HG03378 (cell line): ENCODE results near the gene HSPD1.
"Not testable (repeated sequence)": the region's sequence is repeated elsewhere in the genome, so short reads cannot be mapped to it uniquely, and the experiment has no call there.

Experiments
- ATAC-seq: cut with Tn5 transposase; IDR thresholded peaks from one replicate; pipeline ENCODE4 v1.9.1; 2021; ENCODE audit warnings: mild to moderate bottlenecking, moderate library complexity; ENCODE audit not compliant: unreplicated experiment

Gene HSPD1

GRCh38 chr2:197498235-197498936 is 1.3 kb downstream of the HSPD1 start:
- no peak for ATAC-seq

- no peak for ATAC-seq
Measured at GRCh38 chr2:197497326-197497725, 2.3 kb downstream of the HSPD1 start.

DNA sequence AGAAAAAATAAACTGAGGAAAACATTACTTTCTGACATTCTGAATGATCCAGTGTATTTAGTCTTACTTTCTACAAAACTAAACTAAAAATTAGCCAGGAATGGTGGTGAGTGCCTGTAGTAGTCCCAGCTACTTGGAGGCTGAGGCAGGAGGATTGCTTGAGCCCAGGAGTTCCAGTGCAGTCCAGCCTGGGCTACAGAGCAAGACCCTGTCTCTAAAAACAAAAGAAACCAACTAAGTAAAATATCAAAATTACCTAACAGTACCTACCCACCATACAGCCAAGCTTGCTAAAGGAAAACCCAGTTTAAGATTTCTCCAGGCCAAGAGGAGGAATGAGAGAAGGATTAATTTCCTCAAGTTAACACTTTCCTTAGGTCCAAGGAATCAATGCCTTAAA is 2.9 kb downstream of the HSPD1 start:
- ATAC-seq: no peak

DNA sequence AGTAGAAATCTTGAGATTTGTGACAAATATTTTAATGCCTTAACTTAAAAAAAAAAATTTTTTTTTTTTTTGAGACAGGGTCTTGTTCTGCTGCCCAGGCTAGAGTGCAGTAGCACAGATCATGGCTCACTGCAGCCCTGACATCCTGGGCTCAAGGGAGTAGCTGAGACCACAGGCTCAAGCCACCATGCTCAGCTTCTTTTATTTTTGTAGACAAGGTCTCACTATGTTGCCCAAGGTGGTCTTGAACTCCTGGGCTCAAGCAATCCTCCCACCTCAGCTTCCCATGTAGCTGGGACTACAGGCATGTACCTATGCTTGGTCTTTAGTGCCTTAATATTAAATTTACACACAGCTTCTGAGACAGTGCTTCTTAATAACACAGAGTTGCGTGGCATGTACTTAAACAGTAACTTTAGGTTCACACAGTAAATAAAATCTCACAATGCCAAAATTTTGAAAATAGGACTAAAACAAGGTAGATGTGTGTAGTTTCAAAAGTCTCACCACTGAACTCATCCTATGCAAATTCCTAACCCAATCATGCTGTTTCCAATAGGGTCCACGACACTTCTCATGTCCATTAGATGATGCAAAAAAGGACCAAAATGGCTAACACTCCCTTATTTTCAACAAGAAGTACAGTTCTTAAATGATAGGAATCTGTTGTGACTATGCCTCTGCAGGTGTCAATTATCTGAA is 4.1 kb downstream of the HSPD1 start:
- no peak for ATAC-seq

DNA sequence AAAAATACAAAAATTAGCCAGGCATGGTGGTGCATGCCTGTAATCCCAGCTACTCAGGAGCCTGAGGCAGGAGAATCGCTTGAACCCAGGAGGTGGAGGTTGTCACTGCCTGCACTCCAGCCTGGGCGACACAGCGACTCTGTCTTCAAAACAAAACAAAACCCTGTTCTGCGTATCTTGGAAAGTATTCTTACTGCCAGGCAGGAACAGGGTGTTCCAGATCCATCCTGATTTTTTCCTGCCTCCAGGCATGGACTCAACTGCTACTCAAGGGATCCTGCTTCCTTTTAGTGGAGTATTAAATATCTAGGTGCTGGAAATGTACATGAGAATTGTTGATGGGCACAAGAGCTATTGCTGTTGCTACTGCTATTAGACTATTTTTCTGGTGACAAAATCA is 12.3 kb downstream of the HSPD1 start:
- no peak for ATAC-seq

- ATAC-seq: no peak
Measured at GRCh38 chr2:197486175-197486574, 13.5 kb downstream of the HSPD1 start.

DNA sequence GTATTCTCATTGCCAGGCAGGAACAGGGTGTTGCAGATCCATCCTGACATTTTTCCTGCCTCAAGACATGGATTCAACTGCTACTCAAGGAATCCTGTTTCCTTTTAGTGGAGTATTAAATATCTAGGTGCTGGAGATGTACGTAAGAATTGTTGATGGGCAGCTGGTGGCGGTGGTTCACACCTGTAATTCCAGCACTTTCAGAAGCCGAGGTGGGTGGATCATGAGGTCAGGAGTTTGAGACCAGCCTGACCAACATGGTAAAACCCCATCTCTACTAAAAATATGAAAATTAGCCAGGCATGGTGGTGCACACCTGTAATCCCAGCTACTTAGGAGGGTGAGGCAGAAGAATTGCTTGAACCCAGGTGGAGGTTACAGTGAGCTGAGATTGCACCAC is 15.4 kb downstream of the HSPD1 start:
- not testable (repeated sequence) for ATAC-seq

GRCh38 chr2:197480165-197481036 is 19.2 kb downstream of the HSPD1 start:
- no peak for ATAC-seq

DNA sequence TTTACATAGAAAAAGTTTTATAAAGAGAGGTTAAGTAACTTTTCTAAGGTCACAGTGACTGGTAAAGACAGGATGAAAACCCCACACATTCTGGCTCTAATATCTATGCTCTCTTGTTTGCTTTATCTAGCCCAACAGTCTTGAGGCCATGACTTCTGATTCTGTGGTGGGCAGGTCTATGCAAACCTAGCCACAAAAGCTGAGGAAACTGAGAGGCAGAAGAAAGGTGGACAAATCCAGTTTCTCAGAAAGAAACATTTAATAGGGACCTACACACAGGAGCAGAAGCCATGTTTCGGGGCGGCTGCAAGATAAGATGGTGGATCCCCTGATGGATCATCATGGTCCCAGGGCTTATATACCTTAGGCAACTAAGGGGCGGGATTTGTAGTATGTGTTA is 21.8 kb downstream of the HSPD1 start:
- no peak for ATAC-seq

- ATAC-seq: no peak
Measured at GRCh38 chr2:197472166-197472565, 27.5 kb downstream of the HSPD1 start.

DNA sequence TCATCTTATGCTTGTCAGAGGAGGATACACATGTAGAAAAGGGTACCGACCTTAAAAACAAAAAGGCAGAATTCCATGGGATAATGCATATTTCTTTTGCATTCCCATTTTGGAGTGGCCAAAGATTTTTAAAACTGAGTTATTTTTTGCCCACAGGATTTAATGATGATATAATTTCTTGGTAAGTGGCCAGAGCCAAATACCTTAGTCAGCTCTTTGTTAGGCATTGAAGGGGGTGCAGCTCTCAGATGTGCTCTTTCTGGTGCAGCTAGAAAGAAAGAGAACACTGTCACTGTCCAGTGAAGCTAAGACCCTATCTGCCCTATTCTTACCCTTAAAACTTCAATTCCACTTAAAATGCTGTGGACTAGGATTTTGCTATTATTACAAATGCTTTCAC is 35.5 kb downstream of the HSPD1 start:
- ATAC-seq: no peak

DNA sequence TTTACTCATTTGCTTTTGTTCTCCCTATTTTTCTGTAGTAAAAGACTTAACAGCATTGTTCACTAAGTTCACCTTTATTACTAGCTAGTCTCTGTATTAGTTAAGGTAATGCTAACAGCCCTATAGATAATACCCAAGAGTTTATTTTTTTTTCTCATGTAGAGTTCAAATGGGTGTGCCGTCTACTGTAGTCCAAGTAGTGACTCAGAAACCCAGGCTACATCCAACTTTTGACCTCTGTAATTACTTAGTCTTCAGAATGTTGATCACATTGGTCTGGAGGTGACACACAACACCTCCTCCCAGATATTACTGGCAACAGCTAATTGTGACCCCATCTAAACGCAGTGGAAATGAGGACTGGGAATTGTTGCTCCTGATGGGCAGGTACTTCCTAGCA is 38.6 kb downstream of the HSPD1 start:
- no peak for ATAC-seq

DNA sequence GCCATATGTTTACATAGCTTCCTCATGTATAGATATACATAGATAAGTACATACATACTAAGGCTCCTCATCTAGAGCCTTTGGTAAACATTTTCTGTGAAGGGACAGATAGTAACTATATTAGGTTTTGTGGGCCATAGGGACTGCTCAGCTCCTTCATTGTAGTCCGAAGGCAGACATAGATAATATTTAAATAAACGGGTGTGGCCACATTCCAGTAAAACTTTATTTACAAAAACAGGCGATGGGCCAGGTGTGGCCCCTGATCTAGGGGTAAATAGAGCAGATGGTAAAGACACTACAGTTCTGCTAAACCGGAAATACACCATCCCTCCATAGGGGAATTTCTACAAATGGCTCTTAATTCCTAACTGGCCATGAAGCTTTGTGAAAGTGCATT is 39.0 kb downstream of the HSPD1 start:
- no peak for ATAC-seq

DNA sequence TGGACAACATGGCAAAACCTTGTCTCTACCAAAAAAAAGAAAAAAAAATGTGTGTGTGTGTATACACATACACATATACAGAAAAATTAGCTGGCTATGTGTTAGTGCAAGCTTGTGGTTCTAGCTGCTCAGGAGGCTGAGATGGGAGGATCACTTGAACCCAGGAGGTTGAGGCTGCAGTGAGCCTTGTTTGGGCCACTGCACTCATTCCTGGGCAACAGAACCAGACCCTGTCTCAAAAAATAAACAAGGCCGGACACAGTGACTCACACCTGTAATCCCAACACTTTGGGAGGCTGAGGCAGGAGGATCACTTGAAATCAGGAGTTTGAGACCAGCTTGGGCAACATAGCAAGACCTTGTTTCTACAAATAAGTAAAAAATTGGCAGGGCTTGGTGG is 44.2 kb downstream of the HSPD1 start:
- no peak for ATAC-seq

DNA sequence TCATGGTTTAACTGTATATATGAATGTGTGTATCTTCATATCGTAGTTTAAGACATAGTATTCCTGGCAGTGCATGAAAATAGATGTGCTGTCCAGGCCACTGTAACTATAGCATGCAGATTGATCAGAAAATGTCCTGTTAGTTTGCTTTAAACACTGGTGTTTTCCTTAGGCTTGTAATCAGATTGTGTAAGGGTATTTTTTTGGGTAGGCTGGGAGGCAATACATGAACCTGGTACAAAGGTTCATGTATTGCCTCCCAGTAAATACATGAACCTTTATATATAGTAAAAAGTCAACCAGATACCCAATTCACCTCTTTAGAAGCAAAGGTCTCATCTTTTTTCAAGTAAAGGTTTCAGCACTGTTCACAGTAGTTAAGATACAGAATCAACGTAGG is 44.7 kb downstream of the HSPD1 start:
- no peak for ATAC-seq

DNA sequence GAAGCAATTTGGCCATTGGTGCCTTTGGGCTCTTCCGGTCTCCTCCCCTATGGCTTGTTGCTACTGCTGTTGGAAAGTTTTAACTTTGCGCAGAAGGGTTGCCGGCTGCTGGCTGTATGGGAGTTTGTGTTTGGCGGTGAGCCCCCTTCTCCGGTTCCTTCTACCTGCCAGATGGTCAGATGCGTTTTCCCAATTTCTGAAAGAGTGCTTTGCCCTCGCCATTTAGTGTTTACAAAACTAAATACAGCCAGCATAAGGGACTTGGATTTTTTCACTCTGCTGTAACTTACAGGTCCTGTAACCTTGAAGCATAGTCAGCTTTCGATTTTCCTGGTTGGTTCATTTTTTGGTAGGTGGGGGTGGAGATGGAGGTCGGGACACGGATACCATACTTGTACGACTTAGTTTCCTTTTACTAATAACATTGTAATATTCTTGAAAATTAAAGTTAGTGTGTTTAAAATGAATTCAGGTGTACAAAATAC is 45.7 kb downstream of the HSPD1 start:
- ATAC-seq: peak; percentile 33

- ATAC-seq: peak; percentile 97
Measured at GRCh38 chr2:197453123-197453913, 46.3 kb downstream of the HSPD1 start, which contains the start of gene COQ10B. TSS of gene COQ10B (plus strand) at chr2:197453552. CDS start at chr2:197453561, 9 bp downstream.

DNA sequence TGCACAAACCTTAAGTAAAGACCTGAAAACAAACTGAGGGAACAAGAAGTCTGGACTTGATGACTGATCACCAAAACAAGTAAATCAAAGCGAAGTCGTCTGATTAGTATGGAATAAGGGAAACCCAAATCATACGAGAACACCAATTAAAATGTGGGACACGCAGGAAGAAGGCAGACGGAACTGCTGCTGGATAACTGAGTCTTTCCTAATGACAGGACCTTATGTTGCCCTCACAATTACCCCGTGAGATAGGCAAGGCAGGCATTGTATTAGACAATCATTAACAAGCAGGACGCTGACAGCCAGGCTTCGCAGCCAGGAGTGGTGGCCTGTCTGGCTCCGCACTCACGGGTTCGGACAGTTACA is 46.9 kb downstream of the HSPD1 start:
- ATAC-seq: no peak

- ATAC-seq: not testable (repeated sequence)
Measured at GRCh38 chr2:197450935-197451358, 48.7 kb downstream of the HSPD1 start.

DNA sequence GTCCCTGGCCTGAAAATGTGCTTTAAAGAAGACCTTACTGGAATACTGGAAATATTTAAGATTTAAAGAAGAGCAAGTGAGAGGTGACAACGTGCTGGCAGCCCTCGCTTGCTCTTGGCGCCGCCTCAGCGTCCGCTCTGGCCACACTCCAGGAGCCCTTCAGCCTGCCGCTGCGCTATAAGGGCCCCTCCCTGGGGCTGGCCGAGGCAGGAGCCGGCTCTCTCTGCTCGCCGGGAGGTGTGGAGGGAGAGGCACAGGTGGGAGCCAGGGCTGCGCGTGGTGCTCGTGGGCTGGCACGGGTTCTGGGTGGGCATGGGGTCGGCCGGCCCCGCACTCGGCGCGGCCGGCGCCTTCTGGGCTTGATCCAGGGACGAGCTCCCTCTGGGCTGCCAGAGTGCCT is 49.2 kb downstream of the HSPD1 start:
- ATAC-seq: no peak

DNA sequence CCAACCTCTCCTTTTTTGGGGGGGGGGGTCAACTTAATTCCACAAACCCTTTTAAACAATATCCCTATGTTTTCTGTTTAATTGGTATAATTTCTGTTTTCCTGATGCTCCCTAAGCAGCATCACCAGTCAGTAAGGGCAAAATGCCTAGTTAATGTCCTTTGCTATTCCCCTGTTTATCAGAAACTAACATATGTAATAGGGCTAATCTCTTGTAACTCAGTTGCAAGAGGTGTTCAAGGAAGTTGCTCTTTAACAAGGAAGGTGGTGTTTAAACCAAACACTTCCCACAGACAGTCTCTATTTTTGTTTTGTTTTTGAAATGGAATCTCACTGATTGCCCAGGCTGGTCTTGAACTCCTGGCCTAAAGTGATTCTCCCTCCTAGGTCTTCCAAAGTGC is 52.8 kb downstream of the HSPD1 start:
- ATAC-seq: no peak
